Esophagus (tissue), 2 donors: Measurements from ENCODE around the gene MYRIP. TPM values are rescaled to one million over a fixed set of nuclear protein-coding genes. Genes with fewer than 3 reads are reported as not detected.
"Not testable (repeated sequence)": the region's sequence is repeated elsewhere in the genome, so short reads cannot be mapped to it uniquely, and the experiment has no call there.

Source experiments
- H3K27ac ChIP-seq, 2 donors: one replicate each; pipeline ENCODE4 v1.5.1; 2013; ENCODE audit warnings: low read depth in 2 of 2, mild to moderate bottlenecking in 2 of 2, inconsistent platforms in 1 of 2, low read length in 1 of 2, moderate library complexity in 1 of 2
- H3K27me3 ChIP-seq, 2 donors: one replicate each; pipeline ENCODE4 v1.6.1; 2013; ENCODE audit warnings: low read length in 2 of 2, control low read depth in 1 of 2, mild to moderate bottlenecking in 1 of 2; ENCODE audit not compliant: insufficient read depth in 2 of 2, control insufficient read depth in 1 of 2
- H3K36me3 ChIP-seq, 2 donors: one replicate each; pipeline ENCODE4 v1.6.1; 2013; ENCODE audit warnings: low read length in 1 of 2; ENCODE audit not compliant: control insufficient read depth in 2 of 2, insufficient read depth in 2 of 2
- H3K4me1 ChIP-seq, 2 donors: one replicate each; pipeline ENCODE4 v1.6.1; 2013; ENCODE audit warnings: low read length in 1 of 2; ENCODE audit not compliant: control insufficient read depth in 2 of 2, insufficient read depth in 2 of 2
- H3K4me3 ChIP-seq, 2 donors: one replicate each; pipeline ENCODE4 v1.5.1; 2013; ENCODE audit warnings: low read length in 2 of 2, mild to moderate bottlenecking in 2 of 2, low read depth in 1 of 2, moderate library complexity in 1 of 2
- H3K9me3 ChIP-seq, 2 donors: one replicate each; pipeline ENCODE4 v1.6.1; 2013; ENCODE audit warnings: mild to moderate bottlenecking in 2 of 2, low read depth in 1 of 2, low read length in 1 of 2, moderate library complexity in 1 of 2; ENCODE audit not compliant: control insufficient read depth in 2 of 2, insufficient read depth in 1 of 2
- WGBS, 2 donors: extraction: QIAGEN DNeasy Blood & Tissue Kit; methylation state at CpG; one replicate each; pipeline ENCODE4 v1.1.7; 2013; 5-methylcytosine and 5-hydroxymethylcytosine counted together
- polyA plus RNA-seq, 2 donors: library from polyadenylated mRNA; stranded (reverse); fragments of 200-250 nt; gene quantifications; one replicate each; pipeline ENCODE4 v1.2.3, GENCODE V29; 2013
- donor health status: healthy with polysubstance abuse.
- donor health status: Bipolar disorder and iron deficiency.

MYRIP gene
- polyA plus RNA-seq, 2 donors: 0.29 to 0.55 TPM

DNA sequence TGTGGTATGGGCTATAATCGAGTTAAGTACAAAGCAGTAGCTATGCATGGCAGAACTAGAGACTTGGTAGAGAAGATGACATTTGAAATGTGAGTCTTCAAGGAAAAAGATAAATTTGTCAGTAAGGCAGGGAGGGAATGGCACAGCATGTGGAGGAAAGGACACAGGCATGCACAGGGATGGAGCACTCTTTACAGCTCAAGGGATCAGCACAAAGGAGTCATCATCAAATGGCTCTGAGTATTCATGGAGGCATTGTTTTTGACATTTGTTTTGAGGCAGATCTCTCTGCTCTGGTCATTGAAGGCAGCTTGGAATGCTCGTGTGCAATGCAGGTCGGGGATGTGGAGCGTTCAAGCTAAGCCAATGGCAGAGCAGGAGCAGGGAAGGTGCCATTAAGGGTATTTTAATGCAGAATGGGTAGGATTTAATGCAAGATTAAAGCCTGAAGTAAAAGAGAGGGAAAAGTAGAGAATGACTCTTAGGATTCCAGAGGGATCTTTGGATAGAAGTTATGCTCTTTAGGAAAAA, 213.0 kb downstream of the MYRIP start:
- no peaks in the 10 kb centered on the region for H3K27me3 ChIP-seq
- no peak overlapping the region for H3K27ac ChIP-seq
- peaks cover 0 to 8% of the 10 kb centered on the region in 2 donors for H3K9me3 ChIP-seq
- WGBS, 2 donors: 78 to 83% methylated on average over 4 of the region's 4 CpGs
- H3K4me1 ChIP-seq: no peaks in the 10 kb centered on the region
- H3K36me3 ChIP-seq: no peaks in the 10 kb centered on the region
- no peak overlapping the region for H3K4me3 ChIP-seq

DNA sequence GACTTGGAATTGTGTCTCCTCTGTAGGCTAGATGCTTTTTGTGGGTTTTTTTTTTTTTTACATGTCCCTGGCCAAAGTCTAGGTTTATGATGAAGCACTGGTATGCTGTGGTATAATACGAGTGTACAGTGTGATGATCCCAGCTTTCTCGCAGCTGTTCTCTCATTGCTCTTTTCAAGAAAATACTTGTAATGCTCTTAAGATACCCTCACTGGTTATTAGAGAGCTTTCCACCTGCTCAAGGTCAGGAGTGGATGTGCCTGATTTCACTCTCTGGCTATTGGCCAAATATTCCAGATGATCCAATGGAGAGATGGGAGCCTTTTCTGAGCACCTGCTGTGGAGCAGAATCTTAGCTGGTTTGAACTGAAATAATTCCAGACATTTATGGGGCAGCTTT, 215.1 kb downstream of the MYRIP start:
- H3K4me3 ChIP-seq: no peak overlapping the region
- 93 to 94% methylated on average over 2 of the region's 2 CpGs for WGBS, 2 donors
- H3K9me3 ChIP-seq: peaks cover 0 to 8% of the 10 kb centered on the region in 2 donors
- H3K27ac ChIP-seq: no peak overlapping the region
- H3K27me3 ChIP-seq: no peaks in the 10 kb centered on the region
- no peaks in the 10 kb centered on the region for H3K36me3 ChIP-seq
- no peaks in the 10 kb centered on the region for H3K4me1 ChIP-seq

DNA sequence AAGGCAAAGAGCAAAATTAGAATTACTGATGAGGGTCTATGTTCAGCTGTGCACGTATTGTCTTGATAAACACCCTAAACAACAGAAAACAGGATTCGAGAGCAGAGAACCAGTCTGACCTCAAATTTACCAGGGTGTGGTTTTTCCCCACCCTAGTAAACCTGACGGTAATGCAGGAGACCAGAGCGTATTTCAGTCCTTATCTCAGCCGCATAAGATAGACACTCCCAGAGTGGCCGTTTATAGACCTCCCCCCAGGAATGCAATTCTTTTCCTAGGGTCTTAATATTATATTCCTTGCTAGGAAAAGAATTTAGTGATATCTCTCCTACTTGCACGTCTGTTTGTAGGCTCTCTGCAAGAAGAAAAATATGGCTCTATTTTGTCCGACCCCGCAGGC, 216.5 kb downstream of the MYRIP start:
- H3K36me3 ChIP-seq, H3K27ac ChIP-seq, H3K9me3 ChIP-seq, H3K27me3 ChIP-seq, H3K4me1 ChIP-seq, H3K4me3 ChIP-seq: not testable (repeated sequence)
- WGBS, 2 donors: 93 to 94% methylated on average over 9 of the region's 9 CpGs

DNA sequence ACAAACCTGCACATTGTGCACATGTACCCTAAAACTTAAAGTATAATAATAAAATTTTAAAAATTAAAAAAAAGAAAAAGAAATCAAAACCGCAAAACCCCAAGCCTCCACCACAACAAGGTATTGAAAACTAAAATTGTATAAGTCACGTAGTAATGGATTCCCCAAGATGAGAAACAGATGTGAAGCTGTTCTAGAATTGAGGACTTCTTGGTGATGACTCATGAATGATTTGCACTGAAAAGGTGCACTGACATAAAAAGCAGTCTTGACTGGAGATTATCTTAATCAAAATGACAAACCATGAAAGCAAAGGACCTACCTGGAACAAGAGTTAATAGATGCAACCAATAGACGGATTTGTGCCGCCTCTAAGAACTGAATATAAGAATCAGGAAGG, 225.8 kb downstream of the MYRIP start:
- Histone ChIP-seq H3K27ac (no peak overlapping the region), H3K4me1 (no peaks in the 10 kb centered on the region), H3K9me3 (no peaks in the 10 kb centered on the region), H3K4me3 (no peak overlapping the region), H3K36me3 (no peaks in the 10 kb centered on the region), H3K27me3 (no peaks in the 10 kb centered on the region)
- WGBS, 2 donors: 92 to 95% methylated on average over 4 of the region's 4 CpGs

DNA sequence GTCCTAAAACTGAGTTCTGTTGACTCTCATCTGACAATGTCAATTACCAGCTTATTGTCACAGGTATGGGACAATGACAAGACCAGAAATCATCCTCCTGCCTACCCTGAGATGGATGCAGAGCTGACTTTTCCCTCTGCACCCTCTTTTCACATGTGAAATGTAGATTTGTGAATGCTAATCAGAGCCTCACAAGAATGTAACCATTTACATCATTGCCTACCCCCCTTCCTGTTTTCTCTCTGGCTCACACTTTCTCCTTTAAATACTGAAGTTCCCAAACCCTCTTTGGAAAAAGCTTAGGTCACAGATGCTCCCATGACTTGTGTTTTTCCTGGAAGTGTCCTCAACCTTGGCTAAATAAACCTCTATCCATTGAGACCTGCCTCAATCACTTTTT, 228.2 kb downstream of the MYRIP start:
- no peak overlapping the region for H3K27ac ChIP-seq
- H3K36me3 ChIP-seq: no peaks in the 10 kb centered on the region
- no peaks in the 10 kb centered on the region for H3K27me3 ChIP-seq
- H3K9me3 ChIP-seq: no peaks in the 10 kb centered on the region
- no peak overlapping the region for H3K4me3 ChIP-seq
- H3K4me1 ChIP-seq: no peaks in the 10 kb centered on the region

DNA sequence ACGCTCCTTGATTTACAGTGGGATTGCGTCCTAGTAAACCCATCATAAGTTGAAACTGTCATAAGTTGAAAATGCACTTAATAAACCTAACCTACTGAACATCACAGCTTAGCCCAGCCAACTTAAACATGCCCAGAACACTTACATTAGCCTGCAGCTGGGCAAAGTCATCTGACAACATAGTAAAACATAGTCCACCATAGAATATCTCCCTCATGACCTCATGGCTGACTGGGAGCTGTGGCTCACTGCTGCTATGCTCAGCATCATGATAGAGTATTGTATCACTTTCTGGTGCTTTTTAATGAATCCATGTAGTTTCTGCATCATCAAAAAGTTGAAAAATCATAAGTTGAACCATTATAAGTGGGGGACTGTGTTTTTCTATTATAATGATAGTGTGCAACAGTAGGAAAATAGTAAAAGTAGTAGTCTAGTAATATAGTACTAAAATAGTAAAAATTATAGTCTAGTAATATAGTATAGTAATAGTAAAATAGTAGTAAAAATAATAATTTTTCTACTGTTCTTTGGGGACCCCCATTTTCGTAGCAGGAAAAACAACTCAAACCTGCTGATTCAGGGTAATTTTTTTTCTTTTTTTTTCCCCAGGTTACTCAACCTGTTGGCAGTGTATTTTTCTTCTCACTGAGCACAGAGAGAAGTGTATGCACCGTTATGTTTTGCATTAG, 233.5 kb downstream of the MYRIP start:
- H3K4me3 ChIP-seq: no peak overlapping the region
- no peaks in the 10 kb centered on the region for H3K9me3 ChIP-seq
- H3K4me1 ChIP-seq: no peaks in the 10 kb centered on the region
- no peaks in the 10 kb centered on the region for H3K36me3 ChIP-seq
- 61 to 62% methylated on average over 4 of the region's 4 CpGs for WGBS, 2 donors
- H3K27ac ChIP-seq: no peak overlapping the region
- H3K27me3 ChIP-seq: no peaks in the 10 kb centered on the region

DNA sequence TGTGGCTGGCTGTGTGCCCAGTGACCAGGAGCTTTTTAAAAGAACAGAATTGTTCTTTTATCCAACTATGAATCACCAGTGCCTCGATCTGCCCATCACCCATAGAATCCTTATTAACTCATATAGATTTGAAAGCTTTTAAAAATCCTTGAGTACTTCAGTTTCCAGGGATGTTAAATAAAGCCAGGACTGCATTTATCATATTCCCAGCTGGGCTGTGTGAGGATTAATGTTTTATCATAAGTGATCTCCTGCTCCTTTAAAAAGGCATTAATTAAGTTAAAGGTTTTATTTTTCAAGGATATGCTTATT, 234.0 kb downstream of the MYRIP start:
- WGBS, 2 donors: 18 to 21% methylated on average over 1 of the region's 1 CpG
- H3K36me3 ChIP-seq: no peaks in the 10 kb centered on the region
- no peaks in the 10 kb centered on the region for H3K4me1 ChIP-seq
- H3K9me3 ChIP-seq: no peaks in the 10 kb centered on the region
- no peak overlapping the region for H3K4me3 ChIP-seq
- no peaks in the 10 kb centered on the region for H3K27me3 ChIP-seq
- H3K27ac ChIP-seq: no peak overlapping the region

DNA sequence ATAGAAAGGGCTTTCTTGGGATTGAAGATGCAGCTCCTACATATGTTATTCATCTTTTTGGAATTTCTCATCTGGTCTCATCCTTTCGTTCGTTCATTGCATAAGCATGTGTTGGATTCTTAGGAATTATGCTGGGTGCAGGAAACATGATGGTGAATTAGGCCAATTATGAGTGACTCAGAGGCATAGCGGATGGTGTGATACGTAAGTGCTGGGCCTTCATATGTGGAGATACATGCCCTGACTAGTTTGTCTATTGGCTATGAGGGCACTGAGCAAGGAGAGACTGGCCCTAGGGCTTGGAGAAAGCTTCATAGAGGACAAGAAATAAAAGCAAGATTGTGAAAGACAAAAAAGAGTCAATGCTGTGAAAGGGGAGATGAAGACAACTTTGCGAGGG, 235.1 kb downstream of the MYRIP start:
- 51 to 71% methylated on average over 5 of the region's 5 CpGs for WGBS, 2 donors

DNA sequence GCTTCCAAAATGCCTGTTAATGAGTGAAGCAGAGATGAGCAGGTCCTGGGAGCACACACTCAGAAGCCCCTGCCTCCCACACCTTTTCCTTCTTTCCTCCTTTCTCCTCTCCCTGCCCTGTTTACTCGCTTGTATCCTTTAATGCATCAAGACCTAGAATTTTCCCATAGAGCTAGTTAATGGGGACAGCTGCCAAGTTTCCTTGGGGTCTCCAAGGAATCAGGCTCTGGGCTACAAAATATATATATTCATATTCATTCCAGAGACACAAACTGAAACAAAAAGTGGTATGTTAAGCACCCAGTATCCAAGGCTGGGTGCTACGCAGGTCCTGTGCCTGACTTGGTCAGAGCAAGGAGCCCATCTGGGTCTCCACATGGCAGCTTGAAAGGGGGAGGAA, 235.6 kb downstream of the MYRIP start:
- Histone ChIP-seq H3K9me3 (no peaks in the 10 kb centered on the region), H3K27ac (no peak overlapping the region), H3K27me3 (no peaks in the 10 kb centered on the region), H3K36me3 (no peaks in the 10 kb centered on the region), H3K4me3 (no peak overlapping the region), H3K4me1 (no peaks in the 10 kb centered on the region)
- WGBS, 2 donors: 88% methylated on average over 2 of the region's 2 CpGs

More for the DNA sequence above, 235.1 kb downstream of the MYRIP start:
- Histone ChIP-seq H3K9me3 (no peaks in the 10 kb centered on the region), H3K4me3 (no peak overlapping the region), H3K4me1 (no peaks in the 10 kb centered on the region), H3K27ac (no peak overlapping the region), H3K36me3 (no peaks in the 10 kb centered on the region), H3K27me3 (no peaks in the 10 kb centered on the region)

DNA sequence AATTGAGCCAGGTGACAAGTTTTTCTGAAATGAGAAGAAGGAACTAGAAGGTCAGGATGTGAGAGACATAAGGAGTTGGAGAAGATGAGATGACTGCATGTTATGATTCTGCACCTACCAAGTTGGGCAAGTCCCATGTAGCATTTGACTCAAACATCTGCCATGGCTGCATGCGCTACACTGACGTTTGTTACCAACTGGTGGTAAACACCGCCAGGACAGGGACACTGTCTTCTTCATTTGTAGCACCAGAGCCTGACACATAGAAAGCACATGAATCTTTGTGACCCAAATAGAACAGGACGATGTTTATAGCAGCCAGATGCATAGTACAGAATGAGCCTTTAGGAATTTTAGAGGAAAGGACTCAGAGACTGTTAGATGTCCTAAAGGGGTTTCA, 236.7 kb downstream of the MYRIP start:
- Histone ChIP-seq H3K27me3 (no peaks in the 10 kb centered on the region), H3K27ac (no peak overlapping the region), H3K4me3 (no peak overlapping the region), H3K36me3 (no peaks in the 10 kb centered on the region), H3K4me1 (no peaks in the 10 kb centered on the region), H3K9me3 (no peaks in the 10 kb centered on the region)
- WGBS, 2 donors: 94 to 95% methylated on average over 4 of the region's 4 CpGs
